Skeletal muscle satellite cell (primary cell): ENCODE results near the gene OXT.

ENCODE experiments used
- H3K27me3 ChIP-seq: 2 replicates; pipeline ENCODE4 v1.7.0; 2013; ENCODE audit warnings: low read length; ENCODE audit not compliant: control insufficient read depth, insufficient read depth
- H3K36me3 ChIP-seq: 2 replicates; pipeline ENCODE4 v1.7.0; 2013; ENCODE audit warnings: mild to moderate bottlenecking, control low read depth, low read length; ENCODE audit not compliant: insufficient read depth
- H3K4me1 ChIP-seq: 2 replicates; pipeline ENCODE4 v1.7.0; 2013; ENCODE audit warnings: low read length; ENCODE audit not compliant: control insufficient read depth, insufficient read depth
- H3K4me2 ChIP-seq: 2 replicates; pipeline ENCODE4 v1.7.0; 2013; ENCODE audit warnings: mild to moderate bottlenecking, low read length
- H3K4me3 ChIP-seq: 2 replicates; pipeline ENCODE4 v1.7.0; 2013; ENCODE audit warnings: low read length
- H3K9ac ChIP-seq: 2 replicates; pipeline ENCODE4 v1.7.0; 2013; ENCODE audit warnings: mild to moderate bottlenecking, low read depth, low read length, moderate library complexity
- H3K9me3 ChIP-seq: replicated peaks from 2 replicates; pipeline ENCODE4 v1.7.0; 2013; ENCODE audit warnings: mild to moderate bottlenecking, control low read depth, low read length

The OXT gene

DNA sequence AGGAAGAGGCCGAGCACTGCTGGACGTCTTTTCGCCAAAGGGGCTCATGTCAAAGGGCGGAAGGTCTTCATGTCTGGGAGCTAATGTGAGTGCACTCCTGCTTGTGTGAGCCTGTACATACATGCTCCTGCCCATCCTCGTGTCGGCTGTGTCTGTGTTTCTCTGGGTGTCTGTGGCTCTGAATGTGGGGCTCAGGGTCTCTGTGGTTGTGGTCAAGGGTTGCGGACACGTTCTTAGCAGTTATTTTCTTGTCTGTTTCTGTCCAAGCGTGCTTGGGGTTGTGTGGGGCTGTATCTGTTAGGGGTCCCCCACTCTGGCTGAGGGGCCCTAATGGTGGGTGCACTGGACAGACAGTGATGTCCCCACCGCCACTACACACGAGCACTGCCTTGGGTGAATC lies 10.2 kb downstream of the OXT start:
- Histone ChIP-seq H3K4me3 (no peak overlapping the region), H3K27me3 (peaks cover 56% of the 10 kb centered on the region), H3K9ac (no peak overlapping the region), H3K4me1 (peaks cover 9% of the 10 kb centered on the region), H3K4me2 (no peak overlapping the region), H3K9me3 (no peaks in the 10 kb centered on the region), H3K36me3 (no peaks in the 10 kb centered on the region)

DNA sequence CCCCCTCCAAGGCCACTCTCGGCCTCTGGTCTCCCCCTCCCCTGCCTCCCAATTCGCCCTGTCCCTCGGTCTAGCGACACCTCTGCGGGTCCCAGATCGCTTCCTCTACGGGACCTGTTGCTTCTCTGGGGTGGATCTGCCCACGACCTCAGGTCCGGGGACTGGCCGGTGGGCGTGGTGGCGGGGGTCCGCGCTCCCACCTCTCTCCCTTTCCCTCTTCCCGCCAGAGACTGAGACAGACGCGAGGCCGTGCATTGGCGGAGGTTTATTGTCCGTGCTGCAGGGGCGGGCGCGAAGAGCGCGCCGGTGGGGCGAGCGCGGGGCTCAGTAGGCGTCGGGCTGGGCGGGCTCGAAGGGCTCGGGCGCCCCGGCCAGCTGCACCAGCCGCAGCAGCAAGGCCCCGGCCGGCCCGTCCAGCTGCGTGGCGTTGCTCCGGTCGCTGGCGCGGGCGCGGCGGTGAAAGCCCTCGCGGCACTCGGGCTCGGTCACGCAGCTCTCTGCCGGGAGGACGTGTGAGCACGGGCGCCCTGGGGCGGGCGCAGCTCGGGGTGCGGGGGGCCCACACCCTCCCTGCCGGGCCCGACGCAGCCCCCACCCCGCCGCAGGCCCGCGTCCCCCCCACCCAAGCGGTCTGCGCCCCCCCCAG lies 11.0 kb downstream of the OXT start:
- Histone ChIP-seq H3K9me3 (no peaks in the 10 kb centered on the region), H3K9ac (no peak overlapping the region), H3K4me2 (peak overlapping the region; percentile 62), H3K4me1 (peaks cover 9% of the 10 kb centered on the region), H3K4me3 (no peak overlapping the region), H3K36me3 (no peaks in the 10 kb centered on the region), H3K27me3 (peaks cover 56% of the 10 kb centered on the region)

DNA sequence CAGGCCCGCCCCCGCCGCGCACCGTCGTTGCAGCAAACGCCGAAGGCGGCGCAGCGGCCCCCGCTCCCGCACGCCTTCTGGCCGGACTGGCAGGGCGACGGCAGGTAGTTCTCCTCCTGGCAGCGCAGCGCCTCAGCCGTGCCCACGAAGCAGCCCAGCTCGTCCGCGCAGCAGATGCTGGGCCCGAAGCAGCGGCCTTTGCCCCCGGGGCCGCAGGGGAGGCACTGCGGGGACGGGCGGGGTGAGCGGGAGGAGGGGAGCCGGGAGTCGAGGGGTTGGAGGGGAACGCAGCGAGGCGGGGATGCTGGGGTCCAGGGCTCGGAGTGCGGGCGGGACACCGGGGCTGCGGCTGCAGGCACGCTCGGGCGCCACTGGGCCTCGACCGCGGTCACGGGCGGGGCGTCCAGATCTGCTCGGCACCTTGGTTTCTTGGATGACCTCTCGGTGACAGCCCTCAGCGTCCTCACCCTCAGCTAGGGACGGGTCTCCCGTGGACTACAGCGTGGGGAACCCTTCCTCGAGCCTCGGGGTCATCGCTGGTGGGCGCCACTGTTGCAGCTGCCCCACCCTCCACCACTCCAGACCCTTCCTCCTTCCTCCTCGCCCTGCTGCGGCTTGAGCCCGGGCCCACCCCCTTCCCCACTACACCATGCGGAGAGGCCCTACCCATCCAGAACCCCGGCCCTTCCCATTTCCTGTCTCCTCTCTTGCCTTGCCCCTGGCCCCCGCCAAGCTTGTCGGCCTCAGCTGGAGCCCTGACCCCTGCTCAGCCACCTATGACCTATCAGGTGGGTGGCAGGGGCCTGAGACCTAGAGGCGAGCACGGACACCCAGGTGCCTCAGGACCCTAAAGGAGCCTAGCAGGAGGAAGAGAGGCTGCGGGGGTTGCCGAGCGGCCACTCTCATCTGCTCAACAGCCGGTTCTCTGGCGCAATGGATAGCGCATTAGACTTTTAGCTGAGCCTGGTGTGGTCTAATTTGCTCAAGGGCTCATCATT lies 11.8 kb downstream of the OXT start:
- no peak overlapping the region for H3K4me2 ChIP-seq
- no peaks in the 10 kb centered on the region for H3K36me3 ChIP-seq
- H3K4me3 ChIP-seq, result no peak overlapping the region
- peaks cover 53% of the 10 kb centered on the region for H3K27me3 ChIP-seq
- H3K9ac ChIP-seq, result no peak overlapping the region
- peaks cover 9% of the 10 kb centered on the region for H3K4me1 ChIP-seq
- H3K9me3 ChIP-seq, result no peaks in the 10 kb centered on the region

DNA sequence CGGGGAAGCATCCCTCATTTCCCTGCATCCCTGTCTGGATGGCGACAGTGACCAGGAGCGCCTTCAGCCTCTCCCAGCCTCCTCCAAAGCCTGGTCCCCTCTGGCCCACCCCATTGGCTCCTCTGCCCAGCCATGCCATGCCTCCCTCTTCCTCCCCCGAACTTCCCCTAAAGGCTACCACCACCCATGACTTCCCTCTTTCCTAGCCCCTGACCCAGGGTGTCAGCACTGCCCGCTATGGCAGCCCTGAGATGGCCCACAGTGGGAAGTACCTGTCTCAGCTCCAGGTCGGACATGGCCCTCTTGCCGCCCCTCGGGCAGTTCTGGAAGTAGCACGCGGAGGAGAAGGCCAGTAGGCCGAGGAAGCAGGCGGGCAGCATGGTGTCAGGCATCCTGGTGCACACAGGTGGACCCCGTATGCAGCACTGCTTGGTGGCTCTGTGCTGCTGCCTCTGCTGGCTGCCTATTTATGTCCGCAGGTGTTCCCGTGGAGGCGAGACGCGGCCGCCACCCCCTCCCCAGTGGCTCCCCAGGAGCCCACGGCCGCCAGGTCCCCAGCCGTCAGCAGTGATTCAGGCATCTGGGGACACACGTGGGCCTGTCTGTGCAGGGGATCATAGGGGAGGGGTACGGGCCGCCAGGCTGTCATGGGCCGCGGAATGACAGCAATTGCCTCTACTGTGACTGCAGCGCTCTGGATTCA lies 13.0 kb downstream of the OXT start, which contains the start of gene AVP:
TSS of gene AVP (minus strand) at position 442 of the 703 bp plus-strand sequence. CDS start at position 392, 50 bp downstream.
- Histone ChIP-seq H3K4me1 (peaks cover 9% of the 10 kb centered on the region), H3K27me3 (peaks cover 49% of the 10 kb centered on the region), H3K4me2 (no peak within 1 kb of the TSS), H3K4me3 (no peak within 1 kb of the TSS), H3K36me3 (no peaks in the 10 kb centered on the region), H3K9ac (no peak within 1 kb of the TSS), H3K9me3 (no peaks in the 10 kb centered on the region)

DNA sequence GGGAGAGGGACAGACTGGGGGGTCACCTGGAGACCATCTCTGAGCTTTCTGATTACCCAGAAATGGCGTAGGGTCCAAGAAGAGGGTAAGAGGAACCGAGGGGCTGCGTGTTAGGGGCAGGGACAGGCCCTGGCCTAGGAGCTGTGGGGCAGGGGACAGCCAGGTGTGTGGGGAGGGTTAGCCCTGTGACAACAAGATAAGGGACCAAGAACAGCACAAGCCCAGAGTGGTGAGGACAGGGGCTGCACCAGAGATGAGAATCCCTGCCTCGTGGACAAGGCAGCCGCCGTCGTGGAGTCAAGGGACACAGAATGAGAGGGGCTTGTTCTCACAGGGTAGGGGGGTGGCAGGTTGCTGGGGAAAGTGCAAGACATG lies 13.6 kb downstream of the OXT start:
- no peaks in the 10 kb centered on the region for H3K9me3 ChIP-seq
- no peaks in the 10 kb centered on the region for H3K36me3 ChIP-seq
- no peak overlapping the region for H3K4me2 ChIP-seq
- no peak overlapping the region for H3K4me3 ChIP-seq
- peaks cover 53% of the 10 kb centered on the region for H3K27me3 ChIP-seq
- H3K4me1 ChIP-seq, result peaks cover 9% of the 10 kb centered on the region
- no peak overlapping the region for H3K9ac ChIP-seq

DNA sequence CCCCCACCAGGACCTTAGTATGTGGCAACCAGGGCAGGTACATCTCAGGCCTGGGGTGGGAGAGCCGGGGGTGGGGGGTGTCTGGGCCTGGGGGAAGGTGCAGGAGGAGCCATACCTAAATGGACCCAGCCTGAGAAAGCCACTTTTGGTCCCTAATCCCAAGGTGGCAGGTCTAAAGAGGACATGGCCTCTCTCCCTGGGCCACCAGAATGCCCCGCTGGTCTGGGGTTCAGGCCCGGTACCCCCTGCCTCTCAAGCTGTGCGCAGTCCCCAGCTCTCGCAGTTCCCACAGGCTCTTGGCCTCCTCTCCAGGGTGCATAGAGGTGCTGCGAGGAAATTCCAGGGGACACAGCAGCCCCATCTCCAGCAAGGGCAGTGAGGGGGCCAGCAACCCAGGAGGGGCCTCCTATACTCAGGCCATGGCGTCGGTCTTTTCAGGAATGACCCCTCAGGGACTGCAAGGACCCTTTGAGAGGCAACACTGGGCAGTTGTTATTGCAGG lies 14.2 kb downstream of the OXT start:
- no peak overlapping the region for H3K4me3 ChIP-seq
- H3K9me3 ChIP-seq, result no peaks in the 10 kb centered on the region
- H3K36me3 ChIP-seq, result no peaks in the 10 kb centered on the region
- H3K9ac ChIP-seq, result no peak overlapping the region
- H3K4me1 ChIP-seq, result peaks cover 9% of the 10 kb centered on the region
- H3K27me3 ChIP-seq, result peaks cover 55% of the 10 kb centered on the region
- no peak overlapping the region for H3K4me2 ChIP-seq

DNA sequence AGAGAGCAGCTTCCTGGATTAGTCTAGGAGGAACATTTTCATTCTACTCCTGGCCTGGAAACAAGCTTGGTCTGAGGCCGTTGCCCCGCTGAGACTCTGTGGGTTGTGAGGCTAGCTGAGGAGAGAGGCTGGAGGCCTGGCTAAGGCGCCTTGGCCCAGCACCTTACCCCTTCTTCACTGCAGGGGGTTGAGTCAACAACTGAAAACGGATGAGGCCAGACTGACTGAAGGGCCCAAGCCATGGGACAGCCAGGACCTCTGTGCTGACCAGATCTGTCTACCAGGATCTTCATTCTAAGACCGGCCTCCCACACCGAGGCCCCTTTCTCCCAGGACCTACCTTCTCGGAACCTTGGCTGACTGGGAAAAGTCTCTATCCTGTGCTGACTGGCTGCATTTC lies 16.6 kb downstream of the OXT start:
- Histone ChIP-seq H3K27me3 (peaks cover 54% of the 10 kb centered on the region), H3K4me2 (no peak overlapping the region), H3K4me3 (no peak overlapping the region), H3K9ac (no peak overlapping the region), H3K36me3 (no peaks in the 10 kb centered on the region), H3K9me3 (no peaks in the 10 kb centered on the region), H3K4me1 (peaks cover 4% of the 10 kb centered on the region)

DNA sequence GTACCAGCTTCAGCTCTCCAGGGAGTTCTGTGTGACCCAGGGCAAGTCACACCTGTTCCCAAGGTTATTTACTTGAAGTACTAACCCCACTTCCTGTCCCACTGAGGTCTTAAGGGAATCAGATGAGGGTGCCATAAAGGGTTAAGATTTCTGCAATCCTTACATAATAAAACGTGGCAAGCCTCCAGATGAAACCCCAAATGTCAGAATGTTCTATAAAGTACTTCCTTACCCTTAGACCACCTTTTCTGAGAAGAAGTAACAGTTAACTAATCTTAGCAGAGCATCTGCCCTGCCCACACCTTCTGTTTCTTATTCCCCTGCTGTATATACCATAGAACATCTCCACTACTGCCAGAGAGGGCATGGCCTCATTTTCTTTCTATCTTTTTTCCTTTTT lies 19.1 kb downstream of the OXT start:
- peaks cover 9% of the 10 kb centered on the region for H3K4me1 ChIP-seq
- no peaks in the 10 kb centered on the region for H3K9me3 ChIP-seq
- no peak overlapping the region for H3K9ac ChIP-seq
- no peak overlapping the region for H3K4me3 ChIP-seq
- no peaks in the 10 kb centered on the region for H3K36me3 ChIP-seq
- H3K27me3 ChIP-seq, result peaks cover 40% of the 10 kb centered on the region
- no peak overlapping the region for H3K4me2 ChIP-seq

DNA sequence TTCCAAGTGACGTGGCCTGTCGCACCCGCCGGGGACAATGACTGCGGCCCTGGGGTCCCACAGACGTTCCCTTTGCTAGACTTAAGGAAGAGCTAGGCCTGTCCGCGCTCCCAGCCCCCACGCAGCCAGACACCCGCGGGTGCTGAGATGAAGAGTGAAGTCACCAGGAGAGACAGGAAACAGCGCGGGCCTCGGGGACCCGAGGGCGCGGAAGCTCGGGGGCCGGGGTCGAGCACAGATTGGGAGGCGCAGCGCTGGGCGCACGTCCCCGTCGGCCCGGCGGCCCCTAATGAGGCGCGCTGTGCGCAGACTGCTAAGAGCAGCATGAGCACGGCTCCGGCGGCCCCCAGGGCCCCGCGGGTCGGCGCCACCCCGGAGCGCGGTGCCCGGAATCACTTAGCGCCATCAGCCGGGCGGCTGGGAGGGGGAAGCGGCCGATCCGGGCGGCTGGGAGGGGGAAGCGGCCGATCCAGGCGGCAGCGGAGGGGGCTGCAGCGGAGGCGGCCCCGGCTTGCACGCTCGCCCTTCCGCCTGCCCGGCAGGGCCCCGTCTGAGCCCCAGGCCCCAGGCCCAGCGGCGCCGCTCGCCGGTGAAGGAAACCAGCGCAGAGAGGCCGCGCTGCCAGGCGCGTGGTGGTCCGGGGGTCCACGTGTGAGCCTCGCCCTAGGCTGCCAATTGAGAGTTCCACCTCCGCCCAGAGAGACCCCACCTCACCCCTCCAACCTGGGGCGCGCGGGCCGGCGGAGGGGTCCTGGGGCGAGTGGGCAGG lies 21.4 kb downstream of the OXT start:
- no peaks in the 10 kb centered on the region for H3K36me3 ChIP-seq
- H3K9ac ChIP-seq, result peak overlapping the region; percentile 41
- H3K27me3 ChIP-seq, result peaks cover 40% of the 10 kb centered on the region
- peaks cover 9% of the 10 kb centered on the region for H3K4me1 ChIP-seq
- H3K4me2 ChIP-seq, result peak overlapping the region; percentile 82
- H3K9me3 ChIP-seq, result no peaks in the 10 kb centered on the region
- H3K4me3 ChIP-seq, result peak overlapping the region; percentile 61

DNA sequence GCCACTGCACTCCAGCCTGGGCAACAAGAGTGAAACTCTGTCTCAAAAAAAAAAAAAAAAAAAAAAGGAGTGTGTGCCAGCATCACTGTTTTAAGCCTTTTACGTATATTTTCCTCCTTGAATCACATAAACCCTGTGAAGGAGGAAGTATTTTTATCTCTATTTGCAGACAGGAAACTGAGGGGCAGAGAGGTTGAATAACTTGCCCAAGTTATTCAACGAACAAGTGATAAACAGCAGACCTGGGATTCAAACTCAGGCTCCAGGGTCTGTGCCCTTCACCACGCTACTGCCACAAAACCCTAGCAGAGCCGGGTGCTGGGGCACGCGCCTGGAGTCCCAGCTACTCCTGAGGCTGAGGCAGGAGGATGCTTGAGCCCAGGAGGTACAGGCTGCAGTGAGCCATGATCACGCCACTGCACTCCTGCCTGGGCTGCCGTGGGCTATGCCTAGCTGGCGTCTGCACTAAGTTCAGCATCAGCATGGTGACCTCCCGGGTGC lies 22.5 kb downstream of the OXT start:
- H3K4me2 ChIP-seq, result no peak overlapping the region
- H3K4me3 ChIP-seq, result no peak overlapping the region
- H3K36me3 ChIP-seq, result no peaks in the 10 kb centered on the region
- H3K4me1 ChIP-seq, result peaks cover 9% of the 10 kb centered on the region
- H3K9me3 ChIP-seq, result no peaks in the 10 kb centered on the region
- no peak overlapping the region for H3K9ac ChIP-seq
- peaks cover 30% of the 10 kb centered on the region for H3K27me3 ChIP-seq
